ENCODE measurements around the gene PRKD3. TPM values are rescaled to one million over a fixed set of nuclear protein-coding genes. Genes with fewer than 3 reads are reported as not detected.

The PRKD3 gene
- total and polyA plus RNA-seq, 12 donors = 4.4 to 21.6 (median 12.1) TPM

DNA sequence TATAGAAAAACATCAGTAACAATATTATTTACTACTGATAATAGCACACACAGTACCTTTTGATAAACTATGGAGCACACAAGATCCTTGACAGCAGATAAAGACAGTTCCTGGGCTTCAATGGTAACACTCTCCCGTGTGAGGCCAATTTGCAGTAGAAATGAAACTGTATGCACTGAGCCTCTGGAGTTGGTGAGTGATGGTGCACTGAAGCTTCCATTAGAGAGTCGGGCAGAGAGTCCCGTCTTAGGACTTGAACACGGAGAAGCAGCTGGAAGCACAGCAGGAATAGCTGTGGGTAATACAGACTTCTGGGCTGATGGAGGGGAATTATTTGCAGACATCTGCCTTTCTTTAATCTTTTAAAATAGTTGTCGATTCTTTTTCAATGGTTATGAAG is 8.5 kb downstream of the PRKD3 start:
- no peak for ATAC-seq
- Histone ChIP-seq H3K27me3 (no peaks in the 10 kb centered on the region), H3K4me1 (peaks cover 0 to 90% (median 25%) of the 10 kb centered on the region in 9 donors), H3K4me3 (no peak overlapping the region), H3K9me3 (no peaks in the 10 kb centered on the region), H3K36me3 (peaks cover 0 to 21% (median 0%) of the 10 kb centered on the region in 9 donors), H3K27ac (no peak overlapping the region)
- intact Hi-C loops (cut with DNase I) = no loop called here
- TF ChIP-seq CTCF (IDR thresholded peaks at IDR 0.05) = no peak
- no peak for DNase-seq
- WGBS, 2 donors = 88 to 94% methylated on average over 5 of the region's 5 CpGs

- ATAC-seq = no peak
- H3K9me3 ChIP-seq = no peaks in the 10 kb centered on the region
- WGBS, 2 donors = 80 to 84% methylated on average over 3 of the region's 3 CpGs
- H3K36me3 ChIP-seq = peaks cover 0 to 21% (median 0%) of the 10 kb centered on the region in 9 donors
- TF ChIP-seq CTCF (IDR thresholded peaks at IDR 0.05) = no peak
- no peak overlapping the region for H3K27ac ChIP-seq
- H3K27me3 ChIP-seq = no peaks in the 10 kb centered on the region
- H3K4me3 ChIP-seq = no peak overlapping the region
- DNase-seq = no peak
- H3K4me1 ChIP-seq = peaks cover 0 to 91% (median 24%) of the 10 kb centered on the region in 9 donors
- intact Hi-C loops (cut with DNase I) = no loop called here
Measured at GRCh38 chr2:37315364-37315763, 9.3 kb downstream of the PRKD3 start.

DNA sequence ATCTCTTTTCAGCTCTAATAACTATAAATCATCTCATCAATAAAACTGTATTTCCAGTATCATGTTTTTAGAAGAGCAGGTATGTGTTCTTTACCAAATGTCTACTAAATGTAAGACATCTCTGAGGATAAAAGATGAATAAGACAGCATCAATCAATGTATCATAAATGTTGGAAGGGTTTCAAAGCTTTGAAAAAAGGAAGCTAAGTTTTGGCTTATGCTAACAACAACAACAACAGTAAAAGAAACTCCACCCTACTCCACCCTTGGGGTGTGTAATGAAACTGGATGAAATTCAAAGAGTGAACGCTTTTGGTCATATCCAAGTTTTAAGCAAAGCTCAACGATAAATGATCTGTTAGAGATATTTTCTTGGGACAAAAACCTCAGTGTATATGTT is 17.1 kb downstream of the PRKD3 start:
- intact Hi-C loops (cut with DNase I) = no loop called here
- 60 to 75% methylated on average over 2 of the region's 2 CpGs for WGBS, 2 donors
- Histone ChIP-seq H3K27ac (peak overlapping the region in 1 of 10 donors; percentile 3), H3K27me3 (no peaks in the 10 kb centered on the region), H3K9me3 (no peaks in the 10 kb centered on the region), H3K4me1 (peaks cover 0 to 58% (median 31%) of the 10 kb centered on the region in 9 donors), H3K4me3 (no peak overlapping the region), H3K36me3 (no peaks in the 10 kb centered on the region)
- TF ChIP-seq CTCF (IDR thresholded peaks at IDR 0.05) = no peak
- DNase-seq = no peak
- peak in 1 of 8 donors; percentile 43 for ATAC-seq

GRCh38 chr2:37306024-37306423 is 18.6 kb downstream of the PRKD3 start:
- H3K27ac ChIP-seq = peak overlapping the region in 1 of 10 donors; percentile 0
- no peaks in the 10 kb centered on the region for H3K27me3 ChIP-seq
- H3K4me3 ChIP-seq = no peak overlapping the region
- no peaks in the 10 kb centered on the region for H3K9me3 ChIP-seq
- 62 to 72% methylated on average over 3 of the region's 3 CpGs for WGBS, 2 donors
- peak in 6 of 8 donors; percentile 31 to 83 (median 56) for ATAC-seq
- H3K36me3 ChIP-seq = no peaks in the 10 kb centered on the region
- no peak for DNase-seq
- peaks cover 0 to 52% (median 22%) of the 10 kb centered on the region in 9 donors for H3K4me1 ChIP-seq
- TF ChIP-seq CTCF (IDR thresholded peaks at IDR 0.05) = no peak
- intact Hi-C loops (cut with DNase I) = no loop called here

Measured in heart right ventricle (tissue), 16 donors.